Stimulated activated CD8-positive, alpha-beta memory T cell treated with anti-CD3 and anti-CD28 coated beads, Interleukin-7, amount 100 ng/mL, for 4 hours (primary cell): ENCODE results near the gene CEP57L1.
"Not testable (repeated sequence)": the region's sequence is repeated elsewhere in the genome, so short reads cannot be mapped to it uniquely, and the experiment has no call there.

ENCODE experiments used
- DNase-seq, 2 donors: peaks; one replicate each; pipeline ENCODE4 v3.0.0-alpha.2; 2020; ENCODE audit warnings: low read depth in 2 of 2

The CEP57L1 gene

GRCh38 chr6:109073344-109074132 lies 21.8 kb upstream of the CEP57L1 start:
- peak in 1 of 2 donors; percentile 26 for DNase-seq

GRCh38 chr6:109074133-109074415 lies 21.2 kb upstream of the CEP57L1 start:
- no peak for DNase-seq

GRCh38 chr6:109075934-109076333 lies 19.4 kb upstream of the CEP57L1 start:
- DNase-seq: no peak

GRCh38 chr6:109076377-109076776 lies 18.9 kb upstream of the CEP57L1 start:
- no peak for DNase-seq

- DNase-seq: no peak
These were observed 15.3 kb upstream of the CEP57L1 start for GRCh38 chr6:109079981-109080380.

GRCh38 chr6:109081026-109081425 lies 14.3 kb upstream of the CEP57L1 start:
- DNase-seq: no peak

GRCh38 chr6:109081516-109082187 lies 13.7 kb upstream of the CEP57L1 start:
- no peak for DNase-seq

GRCh38 chr6:109082188-109082577 lies 13.1 kb upstream of the CEP57L1 start:
- no peak for DNase-seq

- DNase-seq: no peak
These were observed 11.7 kb upstream of the CEP57L1 start for GRCh38 chr6:109083657-109084056.

- not testable (repeated sequence) for DNase-seq
These were observed 11.2 kb upstream of the CEP57L1 start for GRCh38 chr6:109084146-109084545.

- DNase-seq: no peak
These were observed 7.5 kb upstream of the CEP57L1 start for GRCh38 chr6:109087661-109088264.

- DNase-seq: no peak
These were observed 6.3 kb upstream of the CEP57L1 start for GRCh38 chr6:109088995-109089394.

GRCh38 chr6:109091314-109092024 lies 3.8 kb upstream of the CEP57L1 start:
- no peak for DNase-seq

GRCh38 chr6:109092074-109092473 lies 3.2 kb upstream of the CEP57L1 start:
- no peak for DNase-seq

- DNase-seq: no peak
These were observed 1.4 kb upstream of the CEP57L1 start for GRCh38 chr6:109093732-109094415.

GRCh38 chr6:109094416-109095035 lies 781 bp upstream of the CEP57L1 start, which contains the start of gene SESN1:
TSS of gene SESN1 (minus strand) at chr6:109094846. CDS start at chr6:109094073, 773 bp downstream.
- DNase-seq: peak; percentile 71 to 80

- DNase-seq: no peak
These were observed 453 bp downstream of the CEP57L1 start for GRCh38 chr6:109095835-109096084.

- no peak for DNase-seq
These were observed 901 bp downstream of the CEP57L1 start for GRCh38 chr6:109096208-109096607.

- DNase-seq: no peak
These were observed 2.4 kb downstream of the CEP57L1 start for GRCh38 chr6:109097661-109098060.

GRCh38 chr6:109102762-109103161 lies 7.5 kb downstream of the CEP57L1 start:
- no peak for DNase-seq

GRCh38 chr6:109103942-109104341 lies 8.6 kb downstream of the CEP57L1 start:
- DNase-seq: no peak

- no peak for DNase-seq
These were observed 9.2 kb downstream of the CEP57L1 start for GRCh38 chr6:109104512-109104911.
